IPS-NIHi7 (cell line): Measurements from ENCODE around the gene SHISA6.

ENCODE experiments used
- DNase-seq: peaks from one replicate; pipeline ENCODE4 v3.0.0; 2012; ENCODE audit warnings: mixed read lengths; ENCODE audit errors: extremely low spot score

The SHISA6 gene

DNA sequence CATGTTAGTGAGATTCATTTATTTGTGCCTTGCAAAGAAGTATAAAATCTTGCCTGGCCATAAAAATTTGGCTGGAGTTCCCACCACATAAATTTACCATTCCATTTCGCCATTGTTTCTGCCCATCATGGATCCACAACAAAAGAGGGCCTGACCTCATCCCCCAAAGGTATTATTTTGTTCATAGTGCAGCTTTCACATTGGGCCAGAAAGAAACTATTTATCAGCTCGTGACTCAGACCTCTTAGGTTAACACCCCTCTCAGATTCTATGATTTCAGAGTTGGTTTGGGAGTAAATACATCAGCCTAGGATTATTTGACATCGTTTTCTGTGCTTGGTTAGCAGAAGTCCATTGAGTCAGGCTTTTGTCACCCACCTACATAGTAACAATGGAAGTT, 108.1 kb downstream of the SHISA6 start:
- DNase-seq = no peak

DNA sequence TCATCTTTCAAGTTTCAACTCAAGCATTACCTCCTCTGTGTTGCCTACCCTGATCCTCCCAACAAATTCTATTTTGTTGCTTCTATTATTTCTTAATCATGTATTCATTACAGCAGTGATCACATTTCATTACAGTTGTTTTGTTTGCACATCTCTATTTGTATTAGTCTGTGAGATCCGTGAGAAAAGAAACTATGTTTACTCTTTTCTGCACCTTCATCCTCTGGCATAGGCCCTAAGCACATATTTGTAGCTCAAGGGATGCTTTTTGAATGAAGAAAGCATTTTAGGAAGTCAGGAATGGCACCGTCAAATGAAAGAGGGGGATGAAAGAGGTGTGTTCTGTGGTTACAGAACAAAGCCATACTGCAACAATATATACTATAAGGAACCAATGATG, 110.5 kb downstream of the SHISA6 start:
- no peak for DNase-seq

DNA sequence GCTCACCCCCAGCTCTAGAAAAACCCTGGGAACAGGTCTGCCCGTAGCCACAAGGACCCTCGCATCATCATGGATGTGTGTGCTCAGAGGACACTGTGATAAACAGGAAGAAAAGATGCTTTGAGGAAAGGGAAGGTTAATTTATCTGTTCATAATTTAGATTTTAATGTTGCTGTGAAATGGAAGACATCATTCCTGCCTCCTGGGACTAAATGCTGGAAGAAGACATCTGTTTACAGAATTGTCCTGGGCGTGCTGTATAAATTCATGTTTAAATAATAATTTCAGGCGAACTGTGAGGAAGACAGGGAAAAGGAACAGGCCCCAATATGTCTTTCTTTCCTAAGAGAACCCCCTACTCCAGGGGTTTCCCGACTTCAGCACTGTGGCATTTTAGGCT, 112.6 kb downstream of the SHISA6 start:
- DNase-seq = no peak

DNA sequence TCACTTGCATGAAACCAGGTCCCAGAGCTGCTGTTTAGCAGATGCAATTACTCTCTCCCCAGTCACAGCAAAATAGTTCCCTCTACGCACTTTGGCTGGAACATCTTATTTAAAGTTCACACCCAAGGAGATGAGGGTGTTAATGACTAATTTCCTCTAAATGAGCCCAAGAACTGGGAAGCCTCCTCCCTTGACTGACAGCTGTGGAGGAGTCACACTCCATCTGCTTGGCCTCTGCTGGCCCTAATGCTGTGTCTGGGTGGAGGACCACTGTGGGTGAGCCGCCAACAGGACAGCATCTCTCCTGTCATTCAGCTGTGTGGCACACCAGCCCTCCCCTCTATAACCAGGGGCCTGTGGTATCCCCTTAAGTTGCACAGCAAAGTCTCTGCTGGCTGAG, 115.4 kb downstream of the SHISA6 start:
- no peak for DNase-seq

DNA sequence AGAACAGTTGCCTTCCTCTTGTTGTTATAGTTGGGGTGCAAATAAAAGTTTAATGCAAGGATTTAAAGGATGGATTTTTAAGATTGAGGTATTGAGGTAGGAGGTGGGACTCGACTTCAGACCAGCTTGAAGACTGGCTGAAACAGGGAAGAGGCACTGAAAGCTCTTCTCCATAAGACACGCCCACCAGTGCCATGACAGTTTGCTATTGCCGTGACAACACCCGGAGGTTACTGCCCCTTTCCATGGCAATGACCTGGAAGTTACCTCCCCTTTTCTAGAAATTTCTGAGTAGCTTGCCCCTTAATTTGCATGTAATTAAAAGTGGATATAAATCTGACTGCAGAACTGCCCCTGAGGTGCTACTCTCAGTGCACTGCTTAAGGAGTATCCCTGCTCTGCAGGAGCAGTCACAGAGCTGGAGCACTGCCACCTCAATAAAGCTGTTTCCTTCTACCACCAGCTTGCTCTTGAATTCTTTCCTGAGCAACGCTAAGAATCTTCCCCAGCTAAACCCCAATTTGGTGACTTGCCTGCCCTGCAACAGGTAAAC, 122.6 kb downstream of the SHISA6 start:
- no peak for DNase-seq

DNA sequence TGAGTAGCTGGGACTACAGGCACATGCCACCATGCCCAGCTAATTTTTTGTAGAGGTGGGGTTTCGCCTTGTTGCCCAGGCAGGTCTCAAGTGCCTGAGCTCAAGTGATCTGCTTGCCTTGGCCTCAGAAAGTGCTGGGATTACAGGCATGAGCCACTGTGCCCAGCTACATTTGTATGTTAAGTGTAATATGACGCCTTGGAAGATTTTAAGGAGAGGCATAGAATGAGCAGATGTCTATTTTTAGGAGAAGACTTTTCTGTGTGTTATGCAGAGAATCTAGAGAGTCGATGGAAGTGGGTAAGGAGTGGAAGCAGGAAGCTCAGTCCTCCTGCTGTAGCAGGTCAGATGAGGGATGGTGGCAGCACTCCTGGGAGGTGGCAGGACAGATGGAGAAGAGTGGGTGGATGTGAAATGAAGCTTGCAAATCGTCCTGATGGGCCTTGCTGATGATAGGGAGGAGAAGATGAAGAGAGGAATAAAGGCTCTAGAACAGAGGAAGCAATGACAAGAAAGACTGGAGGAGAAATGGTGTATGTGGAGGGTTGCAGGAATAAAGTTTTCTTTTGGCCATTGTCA, 125.3 kb downstream of the SHISA6 start:
- no peak for DNase-seq

DNA sequence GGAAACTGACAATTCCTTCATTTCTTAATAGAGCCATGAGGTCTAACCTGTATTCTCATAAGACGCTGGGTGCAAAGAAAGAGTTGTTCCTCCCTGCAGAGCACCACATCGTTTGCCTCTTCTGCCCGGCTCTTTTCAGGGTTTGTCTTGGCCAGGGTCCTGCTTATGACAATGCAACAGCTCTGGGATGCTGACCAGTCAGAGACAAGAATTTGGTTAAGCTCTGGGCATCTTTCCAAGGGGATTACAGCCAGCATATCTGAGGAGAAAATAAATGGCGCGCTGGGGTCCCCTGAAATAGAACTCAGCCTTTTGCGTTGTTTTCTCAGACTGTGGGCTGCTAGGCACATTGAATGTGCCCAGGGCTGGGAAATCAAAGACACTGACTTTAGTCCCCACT, 128.6 kb downstream of the SHISA6 start:
- DNase-seq = no peak

DNA sequence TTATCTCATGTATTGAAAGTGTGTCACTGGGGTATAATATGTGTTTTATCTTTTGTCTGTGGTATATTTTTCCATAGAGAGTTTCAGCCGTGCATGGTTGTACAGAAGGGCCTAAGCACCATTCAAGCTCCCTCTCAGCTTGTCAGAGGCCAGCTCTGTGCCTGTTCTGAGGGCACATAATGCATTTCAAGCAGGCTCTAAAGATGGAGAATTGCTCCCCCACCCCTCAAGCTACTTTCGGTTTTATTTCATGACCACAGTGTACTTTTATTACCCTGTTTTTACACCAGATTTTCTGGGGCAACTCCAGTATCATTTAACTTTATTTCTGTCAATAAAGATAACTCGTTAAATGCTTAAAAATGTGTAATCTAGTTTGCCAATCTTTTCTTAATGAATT, 131.7 kb downstream of the SHISA6 start:
- no peak for DNase-seq

DNA sequence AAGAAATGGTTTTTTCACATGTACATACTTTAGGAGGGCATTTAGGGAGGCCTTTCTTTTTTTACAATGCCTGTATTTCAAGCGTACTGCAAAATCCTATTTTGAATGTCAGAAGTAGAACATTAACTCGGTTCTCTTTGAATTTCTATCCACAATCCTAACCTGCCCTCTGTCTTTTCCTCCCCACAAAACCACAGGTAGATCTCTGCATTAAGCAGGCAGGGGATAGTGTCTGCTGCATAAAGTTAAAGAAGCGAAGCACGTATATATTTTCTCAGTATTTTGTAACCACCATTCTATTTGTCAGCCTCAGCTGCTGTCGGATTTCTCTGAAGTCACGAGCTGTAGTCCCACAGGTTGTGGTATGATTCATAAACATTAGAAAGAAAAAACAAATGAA, 137.5 kb downstream of the SHISA6 start:
- no peak for DNase-seq

DNA sequence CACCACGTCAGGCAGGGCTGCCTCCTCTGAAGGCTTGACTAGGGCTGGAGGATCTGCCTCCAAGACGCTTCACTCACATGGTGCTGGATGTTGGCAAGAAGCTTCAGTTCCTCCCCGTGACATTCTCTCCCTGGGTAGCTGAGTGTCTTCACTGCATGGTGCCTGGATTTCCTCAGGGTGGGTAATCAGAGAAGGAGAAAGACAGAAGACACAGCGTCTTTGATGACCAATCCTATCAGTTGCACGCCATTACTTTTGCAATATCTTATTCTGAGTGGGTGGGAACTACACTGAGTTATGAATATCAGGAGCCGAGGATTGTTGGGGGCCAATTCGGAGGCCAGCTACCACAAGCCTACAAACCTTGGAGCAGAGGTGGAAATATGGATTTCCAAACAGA, 139.7 kb downstream of the SHISA6 start:
- DNase-seq = no peak

DNA sequence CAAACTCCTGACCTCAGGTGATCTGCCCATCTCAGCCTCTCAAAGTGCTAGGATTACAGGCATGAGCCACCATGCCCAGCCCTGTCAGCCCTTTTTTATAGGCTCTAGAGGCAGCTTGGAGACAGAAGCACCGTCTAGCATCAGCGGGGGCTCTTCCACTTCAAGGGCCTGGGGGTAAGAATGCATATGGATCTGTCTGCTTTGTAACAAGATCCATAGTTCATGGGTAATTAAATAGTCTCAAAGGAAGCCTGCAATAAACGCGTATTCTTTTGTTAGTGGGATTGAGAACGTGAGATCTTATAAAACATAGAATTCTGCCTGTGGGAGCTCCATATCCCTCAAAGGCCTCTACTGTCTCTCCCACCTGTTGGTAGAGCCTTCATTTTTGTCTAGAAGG, 142.1 kb downstream of the SHISA6 start:
- DNase-seq = no peak

DNA sequence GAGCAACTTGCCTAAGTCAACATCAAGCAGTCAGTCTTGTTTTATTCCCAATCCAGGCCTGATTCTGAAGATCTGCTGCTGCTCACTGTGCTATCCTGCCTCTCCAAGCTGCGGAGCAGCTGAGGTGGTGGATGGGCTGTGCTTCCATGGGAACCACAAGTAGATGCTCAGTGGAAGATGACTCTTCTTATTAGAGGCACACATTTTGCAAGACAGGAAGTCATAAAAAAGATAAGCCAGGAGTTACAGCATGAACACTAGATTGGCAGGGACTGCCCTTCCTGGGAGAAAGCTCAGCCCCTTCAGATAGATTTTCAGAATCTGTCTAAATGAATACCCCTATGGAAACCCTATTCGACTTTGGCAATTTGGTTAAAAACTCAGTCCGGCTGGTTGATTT, 143.1 kb downstream of the SHISA6 start:
- no peak for DNase-seq

DNA sequence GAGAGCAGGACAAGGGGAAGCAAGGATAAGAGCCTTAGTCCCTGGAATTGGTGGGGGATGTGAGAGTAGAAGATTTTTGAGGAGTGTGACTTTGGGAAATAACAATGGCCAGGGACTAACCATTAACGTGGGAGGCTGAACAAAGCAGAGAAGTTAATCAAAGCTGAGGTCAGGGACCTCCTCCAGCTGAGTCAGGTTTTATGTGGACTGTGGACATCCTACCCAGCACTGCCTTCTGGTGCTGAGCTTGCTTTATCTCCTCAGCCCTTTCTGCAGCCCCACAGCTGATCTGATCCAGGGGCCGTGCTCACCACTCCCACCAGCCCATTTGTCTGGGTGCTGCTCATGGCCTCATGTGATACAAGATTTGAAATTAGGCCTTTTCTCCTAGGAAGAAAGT, 146.6 kb downstream of the SHISA6 start:
- no peak for DNase-seq

DNA sequence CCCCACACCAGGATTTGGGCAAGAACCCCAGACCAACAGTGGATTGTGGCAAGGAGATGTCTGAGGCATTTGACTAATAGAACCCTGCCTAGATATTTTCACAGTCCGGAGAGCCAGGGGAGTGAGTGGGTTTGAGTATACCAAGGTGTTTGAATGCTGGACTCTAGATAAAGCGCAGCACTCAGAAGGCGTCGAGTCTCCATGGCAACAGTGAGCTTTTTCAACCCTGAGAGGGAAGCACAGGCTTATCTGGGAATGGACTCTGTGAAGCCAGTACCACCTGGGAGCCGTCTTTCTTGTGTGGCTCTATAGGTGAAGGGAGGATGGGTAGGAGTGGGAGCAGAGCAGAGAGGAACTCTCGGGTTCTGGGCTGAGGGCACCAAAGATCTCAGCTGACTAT, 147.0 kb downstream of the SHISA6 start:
- DNase-seq = no peak

DNA sequence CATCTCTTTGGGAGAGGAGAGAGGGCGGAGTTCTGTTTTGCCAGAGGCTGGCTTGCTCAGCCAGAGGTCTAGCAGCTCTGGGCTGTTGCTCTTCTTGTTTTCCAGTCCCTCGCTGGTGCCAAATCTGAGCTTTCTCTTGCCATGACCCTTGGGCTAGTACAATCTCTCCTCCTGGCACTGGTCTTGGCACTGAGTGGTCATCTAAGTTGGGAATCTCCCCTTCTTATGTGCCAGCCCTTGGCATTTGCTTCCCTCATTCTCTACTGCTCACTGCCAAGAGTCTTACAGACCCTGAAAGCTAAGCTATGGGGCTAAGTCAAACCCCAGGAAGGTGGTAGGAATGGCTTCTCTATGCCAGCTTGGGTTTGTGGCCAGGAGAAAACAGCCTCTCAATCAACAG, 148.6 kb downstream of the SHISA6 start:
- no peak for DNase-seq

DNA sequence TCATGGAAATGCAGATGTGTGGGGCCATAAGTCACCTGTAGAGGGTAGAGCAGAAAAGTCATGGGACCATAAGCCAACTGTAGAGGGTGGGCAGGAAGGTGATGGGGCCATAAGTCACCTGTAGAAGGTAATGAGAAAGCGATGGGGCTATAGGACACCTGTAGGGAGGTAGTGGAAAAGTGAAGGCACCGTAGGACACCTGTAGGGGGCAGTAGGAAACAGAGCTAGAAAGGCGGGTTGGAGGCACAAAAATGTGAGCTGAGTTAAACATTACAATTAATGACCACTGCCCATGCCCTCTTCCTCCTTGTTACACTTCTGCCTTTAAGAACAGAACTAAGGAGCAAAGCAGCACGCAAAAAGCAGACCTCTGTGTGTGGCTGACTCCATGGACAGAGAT, 150.1 kb downstream of the SHISA6 start:
- DNase-seq = peak; percentile 78

DNA sequence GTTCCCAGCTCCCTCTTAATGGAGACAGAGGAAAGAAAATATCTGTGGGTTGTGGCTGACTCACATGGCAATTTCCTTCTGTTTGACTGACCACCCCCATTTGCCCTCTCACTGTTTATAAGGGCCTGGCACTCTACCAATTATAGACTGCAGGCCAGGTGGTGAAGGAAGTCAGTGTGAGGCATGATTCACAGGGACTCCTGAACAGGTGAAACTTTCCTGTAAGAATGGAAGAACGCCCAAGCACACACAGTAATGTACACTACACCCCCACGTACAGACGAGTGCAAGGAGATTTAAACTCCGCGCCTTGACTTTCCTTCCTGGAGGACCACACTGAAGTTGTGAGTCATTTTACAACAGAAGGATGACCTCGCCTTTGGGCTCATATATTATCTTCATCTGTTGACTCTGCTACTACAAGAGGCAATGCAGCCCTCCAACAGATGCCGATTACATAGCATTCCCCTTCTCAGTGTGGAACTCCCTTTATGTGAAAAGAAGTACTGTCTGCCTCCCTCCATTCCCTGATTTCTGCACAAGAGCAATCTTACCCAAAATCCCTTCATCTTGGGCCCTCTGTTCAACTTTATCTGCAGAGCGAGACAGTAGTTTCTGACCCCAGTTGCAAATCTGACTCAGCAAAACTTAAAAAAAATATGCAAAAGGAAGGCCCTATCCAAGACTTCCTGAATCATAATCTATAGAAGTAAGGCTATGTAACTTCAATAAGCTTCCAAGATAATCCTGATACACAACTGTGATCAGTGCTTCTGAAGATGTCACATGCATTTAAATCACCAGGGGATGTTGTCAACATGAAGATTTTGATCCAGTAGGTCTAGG, 163.6 kb downstream of the SHISA6 start:
- no peak for DNase-seq

DNA sequence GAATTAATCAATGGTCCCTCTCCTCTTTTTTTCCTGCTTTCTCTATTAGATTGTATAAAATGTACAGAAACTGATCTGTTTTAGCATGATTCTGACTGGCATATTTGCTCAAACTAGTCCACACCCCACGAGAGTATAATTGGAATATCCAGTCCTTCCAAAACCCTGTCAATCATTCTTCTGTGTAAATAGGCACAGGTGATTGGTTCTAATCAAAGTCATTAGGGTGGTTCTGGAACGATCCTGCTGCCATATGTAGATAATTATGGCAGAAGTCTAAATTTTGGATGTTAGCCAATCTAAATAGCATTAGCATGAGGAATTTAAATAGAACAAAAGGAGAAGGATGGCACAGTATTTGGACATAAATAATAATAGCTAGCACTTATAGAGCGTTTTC, 165.7 kb downstream of the SHISA6 start:
- DNase-seq = no peak

DNA sequence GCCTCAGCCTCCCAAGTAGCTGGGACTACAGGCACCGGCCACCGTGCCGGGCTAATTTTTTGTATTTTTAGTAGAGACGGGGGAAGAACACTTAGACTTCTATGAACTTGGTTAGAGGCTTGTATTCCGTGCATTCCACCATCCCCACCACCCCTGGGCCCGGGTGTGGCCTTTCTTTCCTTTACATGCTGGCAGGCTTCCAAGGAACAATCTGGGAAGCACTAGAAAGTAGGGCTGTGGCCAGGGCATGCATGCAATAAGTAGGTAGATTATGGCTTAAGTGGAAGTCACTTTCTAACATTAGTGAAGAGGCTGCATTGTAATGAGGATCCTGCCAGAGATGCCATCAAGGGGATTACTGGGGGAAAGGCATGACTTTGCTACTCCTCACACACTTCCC, 171.6 kb downstream of the SHISA6 start:
- DNase-seq = no peak

DNA sequence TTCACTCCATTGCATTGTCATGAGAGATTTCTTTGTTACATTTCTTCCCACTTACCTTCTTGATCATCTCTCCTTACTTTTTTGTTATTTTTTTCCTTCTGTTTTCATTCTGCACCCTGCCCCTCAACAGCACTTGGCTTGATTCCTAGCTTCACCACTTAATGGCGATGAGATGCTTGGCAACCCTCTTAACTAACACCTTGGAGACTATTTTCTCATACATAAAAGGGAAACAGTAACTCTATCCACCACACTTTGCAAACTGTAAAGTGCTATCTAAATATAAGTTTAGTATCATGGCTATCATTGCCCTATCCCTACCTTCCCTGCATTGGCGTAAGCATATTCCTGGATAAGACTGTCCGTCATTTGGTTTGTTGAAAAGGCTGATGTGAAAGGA, 177.3 kb downstream of the SHISA6 start:
- DNase-seq = no peak

DNA sequence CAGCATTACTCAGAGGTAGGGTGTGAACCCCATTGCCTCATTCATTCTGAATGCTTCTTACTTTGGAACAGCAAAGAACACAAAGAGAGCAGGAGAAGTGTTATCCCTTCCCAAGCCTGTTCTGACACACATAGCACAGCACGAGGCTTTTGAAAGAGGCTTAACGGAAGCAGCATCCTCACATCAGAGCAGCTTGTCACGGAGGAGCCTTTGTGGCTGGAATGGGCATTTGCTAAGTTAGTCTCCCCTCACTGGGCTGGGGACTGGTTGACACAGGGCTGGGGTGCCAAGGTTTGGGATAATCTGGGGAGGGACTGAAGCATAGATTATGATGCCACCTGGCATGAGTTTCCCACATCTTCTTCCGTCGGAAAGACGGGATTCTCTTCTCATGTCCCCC, 189.7 kb downstream of the SHISA6 start:
- DNase-seq = no peak

DNA sequence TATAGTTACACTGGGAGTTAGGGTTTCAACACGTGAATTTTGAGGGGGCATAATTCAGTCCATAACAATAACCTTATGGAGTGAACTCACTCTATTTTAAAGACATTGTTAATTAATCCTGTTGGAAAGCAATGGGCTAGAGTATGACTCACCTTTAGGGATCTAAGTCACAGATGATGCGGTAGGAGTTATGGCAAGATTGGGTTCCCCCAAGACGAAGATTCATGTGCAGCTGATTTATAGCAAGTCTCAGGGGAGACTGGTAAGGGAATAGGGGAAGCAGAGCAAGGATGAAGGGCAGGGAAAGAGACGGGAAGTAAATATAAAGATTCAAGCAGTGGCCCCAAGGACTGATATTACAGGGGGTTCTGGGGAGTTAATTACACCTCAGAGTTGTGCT, 197.7 kb downstream of the SHISA6 start:
- no peak for DNase-seq

DNA sequence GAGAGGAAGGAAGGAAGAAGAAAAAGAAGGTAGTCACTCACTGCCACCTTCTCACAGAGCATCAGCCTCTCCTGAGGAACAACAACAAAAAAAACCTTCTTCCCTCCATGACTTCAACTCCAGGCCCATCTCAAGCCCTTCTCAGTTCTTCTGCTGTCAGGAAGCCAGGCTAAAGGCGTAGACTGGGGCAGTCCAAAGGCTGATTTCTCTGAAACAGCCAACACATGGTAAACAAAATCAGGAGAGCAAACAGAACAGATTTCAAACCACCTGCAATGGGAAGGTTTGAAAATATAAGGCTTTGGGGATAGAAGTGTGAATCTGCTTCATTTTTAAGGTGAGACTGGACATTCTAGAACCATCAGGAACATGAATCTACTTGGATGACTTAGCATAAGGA, 200.0 kb downstream of the SHISA6 start:
- no peak for DNase-seq

DNA sequence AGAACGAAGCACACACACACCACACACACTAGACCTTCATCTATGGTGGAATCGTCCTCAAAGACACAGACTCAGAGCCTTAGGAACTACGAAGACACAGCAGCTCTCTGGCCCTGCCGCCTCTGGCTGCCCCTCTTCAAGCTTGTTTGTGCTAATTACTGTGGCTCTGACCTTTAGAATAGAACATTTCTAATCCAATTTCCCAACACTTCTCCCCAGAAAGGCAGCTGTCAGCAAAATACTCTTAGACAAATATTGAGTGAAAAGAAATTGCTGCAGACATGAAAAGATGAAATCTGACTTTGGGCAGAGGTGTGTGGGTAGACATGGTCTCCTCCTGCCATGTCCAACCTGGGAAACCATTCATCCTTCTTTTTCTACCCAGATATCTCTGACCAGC, 205.3 kb downstream of the SHISA6 start:
- DNase-seq = no peak
